HG02981 (cell line): ENCODE data around the gene THSD7B.
"Not testable (repeated sequence)": the region's sequence is repeated elsewhere in the genome, so short reads cannot be mapped to it uniquely, and the experiment has no call there.

Source experiments
- ATAC-seq: cut with Tn5 transposase; IDR thresholded peaks from one replicate; pipeline ENCODE4 v1.9.1; 2021; ENCODE audit warnings: mild to moderate bottlenecking, moderate library complexity; ENCODE audit not compliant: unreplicated experiment

The THSD7B gene

DNA sequence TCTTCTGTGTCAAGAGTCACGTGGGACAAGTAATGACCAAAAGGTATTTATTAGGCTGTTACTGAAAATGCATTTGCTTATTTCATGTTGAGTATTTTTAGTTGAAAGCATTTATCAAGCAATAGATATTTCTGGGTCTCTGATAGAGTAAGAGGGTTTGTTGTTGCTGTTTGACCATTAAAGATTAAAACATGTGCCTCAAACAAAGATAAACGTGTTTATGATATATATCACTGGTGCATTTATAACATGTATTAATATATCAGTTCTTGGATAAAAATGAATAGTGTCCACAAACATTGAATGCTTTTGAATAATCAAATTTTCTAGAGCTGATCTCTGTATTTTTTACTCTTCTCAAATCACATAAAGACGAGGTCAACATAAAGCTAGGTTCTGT is 467.7 kb downstream of the THSD7B start:
- no peak for ATAC-seq

DNA sequence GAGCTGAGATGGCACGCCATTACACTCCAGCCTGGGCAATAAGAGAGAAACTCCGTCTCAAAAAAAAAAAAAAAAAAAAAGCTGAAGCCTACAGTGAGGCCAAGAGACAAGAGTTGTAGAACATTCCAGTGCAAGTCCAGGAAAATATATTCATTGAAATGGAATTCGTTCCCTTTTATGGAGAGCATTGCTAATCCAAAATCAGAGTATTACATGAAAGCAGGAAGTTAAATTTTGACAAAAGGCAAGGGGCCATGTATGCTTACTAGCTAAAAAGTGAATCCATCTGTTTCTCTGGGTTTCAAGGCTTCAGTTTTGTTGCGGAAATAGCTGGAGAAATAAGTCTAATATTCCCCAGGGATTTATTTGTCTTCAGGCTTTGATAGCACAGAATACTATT is 471.7 kb downstream of the THSD7B start:
- no peak for ATAC-seq

GRCh38 chr2:137238065-137238464 is 472.7 kb downstream of the THSD7B start:
- no peak for ATAC-seq

GRCh38 chr2:137249463-137250130 is 484.3 kb downstream of the THSD7B start:
- no peak for ATAC-seq

DNA sequence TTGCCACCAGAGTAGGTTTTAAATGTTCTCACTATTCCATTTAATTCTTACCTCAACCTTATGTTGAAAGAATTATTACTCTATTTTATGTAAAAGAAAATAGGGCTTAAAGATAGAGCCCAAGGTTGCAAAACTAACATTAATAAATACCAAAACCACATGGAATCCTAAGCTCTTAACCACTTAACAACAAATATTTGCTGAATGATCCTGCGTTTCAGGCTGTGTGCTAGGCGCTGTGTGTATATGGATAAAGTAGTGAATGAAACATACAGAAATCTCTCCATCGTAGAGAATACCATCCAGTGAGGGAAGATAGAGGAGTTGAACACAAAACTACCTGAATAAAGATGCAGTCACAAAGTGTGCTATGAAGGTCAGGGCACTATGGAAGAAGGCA is 485.1 kb downstream of the THSD7B start:
- ATAC-seq: no peak

DNA sequence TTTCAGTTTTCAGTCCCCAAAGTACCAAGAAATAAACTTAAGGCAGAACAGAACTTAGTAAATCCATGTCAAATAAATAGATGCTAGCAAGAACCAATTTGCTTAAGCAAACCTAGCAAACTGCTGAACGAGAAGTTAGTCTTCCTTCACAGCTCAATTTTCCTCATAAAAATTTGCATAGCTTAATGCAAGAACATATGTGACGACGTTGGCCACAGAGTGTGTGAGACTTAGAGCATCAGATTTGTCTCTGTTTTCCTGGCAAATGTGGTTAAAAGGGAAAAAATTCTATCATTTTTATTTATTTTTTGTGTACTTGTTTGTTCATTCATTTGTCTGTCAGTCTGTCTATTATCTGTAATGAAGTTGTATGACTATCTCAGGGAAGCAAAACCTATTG is 485.7 kb downstream of the THSD7B start:
- ATAC-seq: no peak

DNA sequence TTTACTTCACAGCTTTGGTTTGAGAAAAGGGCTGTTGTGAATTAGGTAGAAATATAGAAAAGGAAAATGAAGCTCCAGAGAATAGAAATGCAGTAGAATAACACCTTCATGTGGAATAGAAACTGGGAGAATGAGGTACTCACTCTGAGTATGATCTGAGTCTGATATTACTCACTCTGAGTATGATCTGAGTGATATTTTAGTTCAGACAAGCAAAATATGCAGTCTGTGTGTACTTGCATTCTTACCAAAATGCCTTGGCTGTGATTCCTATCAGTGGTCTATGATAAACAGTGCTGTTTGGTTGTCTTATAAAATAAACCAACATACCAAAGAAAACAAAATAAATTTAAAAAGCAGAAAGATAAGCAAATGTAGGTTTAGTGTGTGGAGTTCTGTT is 487.6 kb downstream of the THSD7B start:
- no peak for ATAC-seq

DNA sequence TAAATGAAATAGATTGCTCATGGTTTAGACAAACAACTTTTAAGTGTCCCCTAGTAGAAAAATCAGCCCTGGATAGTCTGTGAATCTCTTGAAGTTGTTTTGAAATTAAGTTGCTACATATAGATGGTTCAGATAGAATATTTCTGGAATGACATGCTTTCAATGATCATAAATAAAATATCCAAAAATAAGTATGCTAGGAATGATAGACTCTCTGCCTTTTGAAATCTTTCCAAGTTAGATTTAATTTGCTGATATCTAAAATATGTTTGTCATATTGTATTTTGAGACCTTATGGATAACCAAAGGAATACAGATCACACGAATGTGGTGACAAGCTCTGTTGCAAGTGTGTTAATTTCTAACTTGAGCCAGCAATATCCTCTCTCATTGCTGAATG is 488.7 kb downstream of the THSD7B start:
- ATAC-seq: no peak

- ATAC-seq: no peak
Observed at GRCh38 chr2:137255345-137255744, 490.0 kb downstream of the THSD7B start.

GRCh38 chr2:137255990-137256389 is 490.6 kb downstream of the THSD7B start:
- no peak for ATAC-seq

DNA sequence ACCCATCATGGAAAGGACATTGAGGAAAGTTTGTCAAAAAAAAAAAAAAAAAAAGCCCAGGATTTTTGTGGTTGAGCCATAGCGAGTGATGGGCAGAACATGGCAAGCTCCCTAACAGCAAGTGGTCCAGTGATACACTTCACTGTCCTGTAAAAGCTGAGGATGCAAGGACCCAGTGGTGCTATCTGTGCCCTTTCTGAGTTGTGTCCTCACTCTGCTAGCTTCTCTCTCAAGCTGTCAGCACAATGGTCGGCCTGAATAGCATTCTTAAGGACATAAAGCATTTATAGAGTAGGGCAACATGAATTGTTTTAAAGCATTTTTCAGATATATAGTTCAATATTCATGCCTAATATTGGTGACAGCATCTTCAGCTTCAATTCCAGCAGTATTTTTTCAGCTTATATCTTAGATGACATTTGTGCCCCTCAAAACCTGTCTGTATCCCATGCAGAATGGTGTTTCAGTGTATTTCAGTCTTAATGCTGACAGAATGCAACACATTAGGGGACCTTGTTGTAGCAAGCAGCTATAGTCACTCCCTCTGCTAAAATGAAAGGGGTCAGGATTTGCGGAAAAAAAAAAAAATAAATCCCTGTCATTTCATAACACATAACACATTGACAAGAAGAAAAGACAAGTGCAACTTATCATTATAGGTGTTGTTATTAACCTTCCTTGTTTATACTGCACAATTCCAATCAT is 496.7 kb downstream of the THSD7B start:
- no peak for ATAC-seq

GRCh38 chr2:137262594-137262993 is 497.2 kb downstream of the THSD7B start:
- ATAC-seq: no peak

DNA sequence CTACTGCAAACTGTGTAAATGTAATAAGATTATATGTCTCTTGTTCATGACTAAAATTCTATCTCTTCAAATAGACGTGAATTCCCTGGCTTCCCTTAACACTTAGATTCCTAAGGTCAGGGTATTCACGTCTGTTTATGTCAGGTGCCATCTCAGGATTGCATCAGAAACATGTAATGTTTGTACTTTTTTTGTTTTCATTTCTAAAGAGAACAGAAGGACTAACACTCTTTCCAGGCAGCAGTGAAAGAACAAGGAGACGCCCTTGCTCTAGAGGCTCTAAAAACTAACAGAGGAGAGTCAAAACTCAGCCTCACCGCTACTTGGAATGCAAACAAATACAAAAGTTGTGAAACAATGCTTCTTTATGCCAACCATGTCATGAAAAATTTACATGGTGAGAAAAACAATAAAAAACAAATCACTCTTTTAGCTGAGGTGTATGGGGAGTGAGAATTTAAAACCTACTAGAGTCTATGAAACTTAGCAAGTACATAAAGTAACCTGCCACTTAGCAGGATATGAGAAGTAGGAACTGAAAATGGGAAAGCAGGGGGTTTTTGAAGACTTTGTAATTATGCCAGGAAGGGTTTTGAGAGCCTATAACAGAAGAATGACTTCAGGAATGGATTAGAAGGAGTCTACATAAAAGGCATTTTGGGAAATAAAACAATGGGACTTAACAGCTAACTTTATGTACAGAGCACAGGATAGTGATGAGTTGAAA is 522.7 kb downstream of the THSD7B start:
- no peak for ATAC-seq

DNA sequence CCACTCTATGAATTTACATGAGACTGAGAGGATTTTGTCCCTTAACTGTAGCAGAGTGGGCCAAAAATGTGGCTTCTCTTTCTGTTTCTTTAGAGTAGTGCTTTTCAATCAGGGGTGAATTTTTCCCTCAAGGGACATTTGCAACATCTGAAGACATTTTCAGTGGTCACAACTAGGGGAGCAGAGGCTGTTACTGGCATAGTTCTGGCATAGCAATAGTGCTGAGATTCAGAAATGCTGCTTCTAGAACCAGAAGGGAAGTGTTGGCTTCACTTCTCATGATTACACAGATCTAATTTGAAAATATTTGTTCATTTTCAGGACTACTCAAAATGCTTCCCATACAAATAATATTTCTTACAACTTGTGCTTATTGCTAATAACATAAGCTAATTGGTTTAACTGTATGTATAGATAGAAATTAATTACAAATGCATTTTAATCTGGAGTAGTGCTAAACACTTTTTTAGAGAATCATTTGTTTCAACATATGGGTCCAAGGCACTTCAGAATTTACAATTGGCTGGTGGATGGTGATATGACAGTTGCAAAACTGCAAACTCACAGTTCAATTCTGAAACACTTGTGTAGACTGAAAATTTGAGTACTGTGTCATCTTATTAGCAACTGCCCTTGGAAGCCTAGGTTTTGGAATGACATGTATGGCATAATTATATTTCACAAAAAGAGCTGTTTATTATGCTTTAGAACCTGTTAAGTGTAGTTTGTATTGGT is 526.7 kb downstream of the THSD7B start:
- ATAC-seq: no peak

- no peak for ATAC-seq
Observed at GRCh38 chr2:137298377-137298776, 533.0 kb downstream of the THSD7B start.

DNA sequence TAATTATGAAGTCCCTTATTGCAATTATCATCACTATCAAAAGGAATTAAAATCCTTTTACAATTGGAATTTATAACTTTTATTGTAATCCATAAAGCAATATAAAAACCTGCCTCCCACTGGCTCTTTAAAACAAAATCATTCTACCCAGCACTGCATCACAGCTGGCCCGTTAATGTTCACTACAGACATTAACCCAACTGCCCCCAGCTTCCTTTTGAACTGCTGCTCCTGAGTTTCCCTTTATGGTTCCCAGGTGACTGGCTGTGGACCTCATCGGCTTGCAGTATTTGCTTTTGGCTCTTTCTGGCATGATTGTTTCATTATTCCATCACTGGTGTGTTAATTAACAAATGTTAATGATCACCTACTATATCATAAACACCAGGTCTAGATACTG is 535.6 kb downstream of the THSD7B start:
- no peak for ATAC-seq

DNA sequence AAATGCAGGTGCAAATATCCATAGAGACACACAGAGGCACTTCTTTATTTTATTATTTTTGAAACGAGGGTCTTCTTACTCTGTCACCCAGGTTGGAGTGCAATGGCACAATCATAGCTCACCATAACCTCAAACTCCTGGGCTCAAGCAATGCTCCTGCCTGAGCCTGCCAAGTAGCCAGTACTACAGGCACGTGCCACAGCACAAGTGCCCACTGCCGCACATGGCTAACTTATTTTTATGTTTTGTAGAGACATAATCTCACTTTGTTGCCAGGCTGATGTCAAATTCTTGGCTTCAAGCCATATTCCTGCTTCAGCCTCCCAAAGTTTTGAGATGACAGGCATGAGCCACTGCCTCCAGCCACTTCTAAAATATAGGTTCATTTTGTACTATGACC is 537.6 kb downstream of the THSD7B start:
- ATAC-seq: no peak

DNA sequence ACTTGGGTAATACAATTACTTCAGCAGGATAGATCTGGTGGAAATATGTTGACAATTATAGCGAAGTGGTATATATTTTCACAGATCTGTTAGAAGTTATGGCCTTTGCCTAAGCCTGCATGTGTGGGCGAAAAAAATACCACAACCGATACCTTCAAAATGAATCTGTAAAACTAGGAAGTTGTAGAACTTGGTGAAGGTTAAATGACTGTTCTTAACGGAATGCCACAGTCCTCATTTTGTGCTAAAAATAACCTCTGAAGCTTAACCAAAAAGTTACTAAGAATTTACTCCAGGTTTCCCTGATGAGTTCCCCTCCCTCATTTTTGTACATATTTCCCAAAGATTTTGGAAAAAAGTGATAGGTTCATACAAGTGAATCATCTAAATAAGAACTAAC is 550.7 kb downstream of the THSD7B start:
- no peak for ATAC-seq

DNA sequence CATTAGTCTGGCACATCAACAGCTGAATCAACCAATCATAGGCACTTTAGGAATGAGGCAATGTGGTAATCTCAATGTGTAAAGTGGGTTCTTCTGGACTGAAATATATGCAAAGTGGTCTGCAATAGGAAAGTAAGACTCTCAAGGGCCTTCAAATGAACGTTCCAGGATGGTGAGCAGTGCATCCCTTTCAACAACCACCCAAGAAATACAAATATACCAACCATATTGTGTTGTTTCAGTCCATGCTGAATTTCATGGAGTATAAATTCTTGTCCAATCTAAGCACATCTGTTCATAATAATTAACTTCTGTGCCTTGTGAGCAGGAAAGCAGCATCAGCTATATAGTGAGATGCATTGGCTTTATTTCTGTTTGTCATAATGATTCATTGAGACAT is 556.2 kb downstream of the THSD7B start:
- ATAC-seq: no peak

GRCh38 chr2:137331562-137331961 is 566.2 kb downstream of the THSD7B start:
- ATAC-seq: not testable (repeated sequence)

DNA sequence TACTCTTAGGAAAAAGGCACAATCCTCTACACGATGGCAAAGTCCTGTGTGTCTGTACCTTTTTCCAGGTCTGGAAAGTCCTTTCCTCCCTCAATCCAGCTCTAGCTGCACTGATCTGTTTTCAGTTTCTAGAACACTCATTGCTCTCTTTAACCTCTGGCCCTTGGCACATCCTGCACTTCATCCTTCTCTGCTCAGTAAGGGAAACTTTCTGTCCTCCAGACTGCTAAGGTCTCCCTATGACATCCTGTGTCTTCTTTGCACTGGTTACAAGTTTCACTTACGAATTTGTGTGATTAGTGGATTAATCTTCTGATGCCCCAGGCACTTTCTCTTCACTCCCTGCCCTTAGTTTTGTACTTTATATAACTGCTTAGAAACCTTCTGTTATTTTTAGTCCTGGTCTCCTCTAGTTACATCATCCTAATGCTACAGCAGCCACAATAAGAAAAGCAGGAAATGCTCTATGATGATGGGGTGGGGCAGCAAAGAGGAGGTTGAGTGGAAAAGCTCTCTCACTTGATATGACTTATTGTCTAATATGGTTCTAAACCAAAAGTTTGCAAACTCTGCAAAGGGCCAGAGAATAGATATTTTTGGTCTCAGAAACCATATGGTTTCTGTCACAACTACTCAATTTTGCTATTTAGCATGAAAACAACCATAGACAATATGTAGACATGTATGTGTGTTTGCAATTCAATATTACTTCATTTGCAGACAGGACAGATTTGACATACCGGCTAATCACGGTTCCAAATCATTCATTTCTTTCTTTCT is 568.2 kb downstream of the THSD7B start:
- no peak for ATAC-seq
